Activated CD4-positive, alpha-beta T cell treated with anti-CD3 and anti-CD28 coated beads for 24 hours (primary cell): ENCODE data around the gene OPRL1.
A peak's percentile ranks its signal among the peaks of the same experiment; 100 is the strongest.

Experiments
- DNase-seq, 2 donors: peaks; one replicate each; pipeline ENCODE4 v3.0.0-alpha.2; 2020; ENCODE audit warnings: low read depth in 2 of 2

Gene OPRL1

GRCh38 chr20:64072498-64073063, 7.3 kb upstream of the OPRL1 start:
- no peak for DNase-seq

GRCh38 chr20:64073476-64074183, 6.3 kb upstream of the OPRL1 start:
- DNase-seq: no peak

- DNase-seq: no peak
These were observed 5.6 kb upstream of the OPRL1 start for GRCh38 chr20:64074184-64074789.

GRCh38 chr20:64074963-64075362, 4.9 kb upstream of the OPRL1 start:
- no peak for DNase-seq

GRCh38 chr20:64075556-64075955, 4.3 kb upstream of the OPRL1 start:
- DNase-seq: no peak

GRCh38 chr20:64076061-64076997, 3.6 kb upstream of the OPRL1 start:
- DNase-seq: no peak

GRCh38 chr20:64077094-64077493, 2.8 kb upstream of the OPRL1 start:
- no peak for DNase-seq

GRCh38 chr20:64077541-64077875, 2.4 kb upstream of the OPRL1 start:
- DNase-seq: no peak

GRCh38 chr20:64077876-64078551, 1.9 kb upstream of the OPRL1 start:
- no peak for DNase-seq

GRCh38 chr20:64078934-64079272, 979 bp upstream of the OPRL1 start:
- DNase-seq: no peak

- DNase-seq: peak in 1 of 2 donors; percentile 58
These were observed 439 bp upstream of the OPRL1 start, which contains the start of gene RGS19 for GRCh38 chr20:64079273-64080012. Gene RGS19 (minus strand): TSS chr20:64079518. CDS start chr20:64076886, 2,632 bp downstream.

GRCh38 chr20:64080813-64081623, 1.1 kb downstream of the OPRL1 start:
- DNase-seq: no peak

- DNase-seq: no peak
These were observed 1.7 kb downstream of the OPRL1 start for GRCh38 chr20:64081624-64081964.

- DNase-seq: no peak
These were observed 2.3 kb downstream of the OPRL1 start for GRCh38 chr20:64082126-64082731.

- no peak for DNase-seq
These were observed 3.0 kb downstream of the OPRL1 start for GRCh38 chr20:64082820-64083377.

- DNase-seq: peak; percentile 49 to 61
These were observed 3.5 kb downstream of the OPRL1 start for GRCh38 chr20:64083378-64083803.

GRCh38 chr20:64083804-64084684, 4.2 kb downstream of the OPRL1 start, which contains the start of gene LKAAEAR1:
Gene LKAAEAR1 (minus strand): TSS chr20:64084398. CDS start chr20:64084219, 179 bp downstream.
- no peak for DNase-seq

GRCh38 chr20:64084685-64085152, 4.8 kb downstream of the OPRL1 start:
- DNase-seq: no peak
